HL-60/S4 treated with retinoic acid at 250 ng/mL for 4 days and 3 days (cell line): ENCODE results near the gene RAB1A.

ENCODE experiments used
- in situ Hi-C: fragments of 300-500 bp; cut with MboI; formaldehyde crosslinking; loops from 2 replicates; pipeline ENCODE4 v1.7.0; 2022; ENCODE audit warnings: low sequenced_read_pairs

RAB1A gene

GRCh38 chr2:65097844-65098243, 32.1 kb downstream of the RAB1A start:
- in situ Hi-C loops: no loop called here

- in situ Hi-C loops: no loop called here
Measured at GRCh38 chr2:65096948-65097347, 33.0 kb downstream of the RAB1A start.

GRCh38 chr2:65093211-65093610, 36.7 kb downstream of the RAB1A start:
- in situ Hi-C loops: no loop called here

GRCh38 chr2:65092791-65093190, 37.1 kb downstream of the RAB1A start:
- in situ Hi-C loops: no loop called here

- in situ Hi-C loops: no loop called here
Measured at GRCh38 chr2:65085148-65085547, 44.8 kb downstream of the RAB1A start.

GRCh38 chr2:65081232-65081685, 48.6 kb downstream of the RAB1A start:
- in situ Hi-C loops: no loop called here

GRCh38 chr2:65079017-65079416, 50.9 kb downstream of the RAB1A start:
- in situ Hi-C loops: no loop called here

GRCh38 chr2:65077898-65078297, 52.0 kb downstream of the RAB1A start:
- in situ Hi-C loops: no loop called here

GRCh38 chr2:65076345-65076710, 53.6 kb downstream of the RAB1A start:
- in situ Hi-C loops: no loop called here

- in situ Hi-C loops: no loop called here
Measured at GRCh38 chr2:65075605-65076344, 54.1 kb downstream of the RAB1A start.

GRCh38 chr2:65075176-65075575, 54.7 kb downstream of the RAB1A start:
- in situ Hi-C loops: no loop called here

GRCh38 chr2:65073879-65074565, 55.9 kb downstream of the RAB1A start:
- in situ Hi-C loops: loop anchor here (25.0 kb wide), 1 partner anchor 488 kb away; no protein-coding TSS in a partner anchor

GRCh38 chr2:65072181-65072970, 57.5 kb downstream of the RAB1A start:
- in situ Hi-C loops: loop anchor here (25.0 kb wide), 1 partner anchor 490 kb away; no protein-coding TSS in a partner anchor

GRCh38 chr2:65071499-65072180, 58.3 kb downstream of the RAB1A start:
- in situ Hi-C loops: loop anchor here (25.0 kb wide), 1 partner anchor 491 kb away; no protein-coding TSS in a partner anchor

GRCh38 chr2:65070856-65071255, 59.0 kb downstream of the RAB1A start:
- in situ Hi-C loops: loop anchor here (25.0 kb wide), 1 partner anchor 491 kb away; no protein-coding TSS in a partner anchor

GRCh38 chr2:65070172-65070830, 59.6 kb downstream of the RAB1A start:
- in situ Hi-C loops: loop anchor here (25.0 kb wide), 1 partner anchor 492 kb away; no protein-coding TSS in a partner anchor

GRCh38 chr2:65069439-65069824, 60.5 kb downstream of the RAB1A start:
- in situ Hi-C loops: loop anchor here (25.0 kb wide), 1 partner anchor 493 kb away; no protein-coding TSS in a partner anchor

- in situ Hi-C loops: loop anchor here (25.0 kb wide), 1 partner anchor 494 kb away; no protein-coding TSS in a partner anchor
Measured at GRCh38 chr2:65067806-65068553, 61.9 kb downstream of the RAB1A start.
